Measurements from ENCODE around the gene MRPL1.

- no peak for TF ChIP-seq POLR2A (IDR thresholded peaks at IDR 0.05)
- TF ChIP-seq, protein P1, sequence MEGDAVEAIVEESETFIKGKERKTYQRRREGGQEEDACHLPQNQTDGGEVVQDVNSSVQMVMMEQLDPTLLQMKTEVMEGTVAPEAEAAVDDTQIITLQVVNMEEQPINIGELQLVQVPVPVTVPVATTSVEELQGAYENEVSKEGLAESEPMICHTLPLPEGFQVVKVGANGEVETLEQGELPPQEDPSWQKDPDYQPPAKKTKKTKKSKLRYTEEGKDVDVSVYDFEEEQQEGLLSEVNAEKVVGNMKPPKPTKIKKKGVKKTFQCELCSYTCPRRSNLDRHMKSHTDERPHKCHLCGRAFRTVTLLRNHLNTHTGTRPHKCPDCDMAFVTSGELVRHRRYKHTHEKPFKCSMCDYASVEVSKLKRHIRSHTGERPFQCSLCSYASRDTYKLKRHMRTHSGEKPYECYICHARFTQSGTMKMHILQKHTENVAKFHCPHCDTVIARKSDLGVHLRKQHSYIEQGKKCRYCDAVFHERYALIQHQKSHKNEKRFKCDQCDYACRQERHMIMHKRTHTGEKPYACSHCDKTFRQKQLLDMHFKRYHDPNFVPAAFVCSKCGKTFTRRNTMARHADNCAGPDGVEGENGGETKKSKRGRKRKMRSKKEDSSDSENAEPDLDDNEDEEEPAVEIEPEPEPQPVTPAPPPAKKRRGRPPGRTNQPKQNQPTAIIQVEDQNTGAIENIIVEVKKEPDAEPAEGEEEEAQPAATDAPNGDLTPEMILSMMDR (IDR thresholded peaks at IDR 0.05): no peak
Observed at GRCh38 chr4:77922158-77923094, 59.8 kb downstream of the MRPL1 start.
